ENCODE results near the gene COTL1. TPM values are rescaled to one million over a fixed set of nuclear protein-coding genes. Genes with fewer than 3 reads are reported as not detected.

Gene COTL1
- total and polyA plus RNA-seq, 7 donors: 6.1 to 44.5 (median 9.8) TPM

- Histone ChIP-seq H3K36me3 (ENCODE audit: insufficient read depth in 1 of 2, low read depth in 1 of 2) (no peaks in the 10 kb centered on the region), H3K9me3 (peaks cover under 1% of the 10 kb centered on the region), H3K4me1 (peaks cover 4% of the 10 kb centered on the region), H3K4me3 (no peak overlapping the region), H3K27ac (no peak overlapping the region), H3K27me3 (ENCODE audit: insufficient read depth in 3 of 3, low read length in 2 of 3) (peaks cover 0 to 4% (median 0%) of the 10 kb centered on the region in 3 donors)
- WGBS, 3 donors: 89 to 95% (median 92%) methylated on average over 5 of the region's 5 CpGs
- intact Hi-C loops (cut with DNase I): no loop called here
- DNase-seq (no peak), ATAC-seq (no peak)
- TF ChIP-seq, protein P1, sequence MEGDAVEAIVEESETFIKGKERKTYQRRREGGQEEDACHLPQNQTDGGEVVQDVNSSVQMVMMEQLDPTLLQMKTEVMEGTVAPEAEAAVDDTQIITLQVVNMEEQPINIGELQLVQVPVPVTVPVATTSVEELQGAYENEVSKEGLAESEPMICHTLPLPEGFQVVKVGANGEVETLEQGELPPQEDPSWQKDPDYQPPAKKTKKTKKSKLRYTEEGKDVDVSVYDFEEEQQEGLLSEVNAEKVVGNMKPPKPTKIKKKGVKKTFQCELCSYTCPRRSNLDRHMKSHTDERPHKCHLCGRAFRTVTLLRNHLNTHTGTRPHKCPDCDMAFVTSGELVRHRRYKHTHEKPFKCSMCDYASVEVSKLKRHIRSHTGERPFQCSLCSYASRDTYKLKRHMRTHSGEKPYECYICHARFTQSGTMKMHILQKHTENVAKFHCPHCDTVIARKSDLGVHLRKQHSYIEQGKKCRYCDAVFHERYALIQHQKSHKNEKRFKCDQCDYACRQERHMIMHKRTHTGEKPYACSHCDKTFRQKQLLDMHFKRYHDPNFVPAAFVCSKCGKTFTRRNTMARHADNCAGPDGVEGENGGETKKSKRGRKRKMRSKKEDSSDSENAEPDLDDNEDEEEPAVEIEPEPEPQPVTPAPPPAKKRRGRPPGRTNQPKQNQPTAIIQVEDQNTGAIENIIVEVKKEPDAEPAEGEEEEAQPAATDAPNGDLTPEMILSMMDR (IDR thresholded peaks at IDR 0.05): no peak
These were observed 83.1 kb downstream of the COTL1 start for GRCh38 chr16:84534815-84535214.

GRCh38 chr16:84532855-84533486, 84.9 kb downstream of the COTL1 start:
- DNase-seq (no peak), ATAC-seq (peak in 2 of 4 donors; percentile 33 to 74)
- Histone ChIP-seq H3K36me3 (ENCODE audit: insufficient read depth in 1 of 2, low read depth in 1 of 2) (no peaks in the 10 kb centered on the region), H3K27ac (peak overlapping the region; percentile 65), H3K4me3 (no peak overlapping the region), H3K9me3 (peaks cover 5% of the 10 kb centered on the region), H3K27me3 (ENCODE audit: insufficient read depth in 3 of 3, low read length in 2 of 3) (peaks cover 0 to 15% (median 1%) of the 10 kb centered on the region in 3 donors), H3K4me1 (peaks cover 6% of the 10 kb centered on the region)
- intact Hi-C loops (cut with DNase I): no loop called here
- WGBS, 3 donors: 57 to 73% (median 69%) methylated on average over 11 of the region's 11 CpGs
- TF ChIP-seq, protein P1 (IDR thresholded peaks at IDR 0.05): no peak

DNA sequence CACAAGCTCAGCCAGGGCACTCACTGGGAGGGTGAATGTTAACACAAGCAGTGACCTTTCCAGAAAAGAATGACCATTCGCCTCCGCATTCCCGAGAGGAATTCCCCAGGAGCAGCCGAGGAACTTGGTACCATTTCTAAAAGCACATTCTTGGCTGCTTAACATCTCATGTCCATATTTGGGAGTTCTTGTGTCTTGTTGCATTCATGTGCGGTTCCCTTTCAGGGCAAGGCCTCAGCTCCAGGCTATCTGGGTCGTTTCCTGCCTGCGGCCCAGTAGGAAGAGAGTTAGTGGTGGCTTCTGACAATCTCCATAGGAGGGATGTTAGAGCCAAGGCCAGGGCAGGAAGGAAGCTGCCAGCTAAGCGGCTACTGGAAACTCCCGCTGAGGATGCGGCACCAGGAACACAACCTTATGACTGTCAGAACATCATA, 85.6 kb downstream of the COTL1 start:
- H3K27ac ChIP-seq: peak overlapping the region; percentile 65
- peak; percentile 63 to 79 for DNase-seq
- intact Hi-C loops (cut with DNase I): no loop called here
- no peak overlapping the region for H3K4me3 ChIP-seq
- TF ChIP-seq, protein P1 (IDR thresholded peaks at IDR 0.05): no peak
- peaks cover 12% of the 10 kb centered on the region for H3K4me1 ChIP-seq
- peak; percentile 57 to 85 (median 77) for ATAC-seq
- 17 to 26% (median 25%) methylated on average over 10 of the region's 10 CpGs for WGBS, 3 donors
- no peaks in the 10 kb centered on the region for H3K36me3 ChIP-seq (ENCODE audit: insufficient read depth in 1 of 2, low read depth in 1 of 2)
- peaks cover 0 to 15% (median 2%) of the 10 kb centered on the region in 3 donors for H3K27me3 ChIP-seq (ENCODE audit: insufficient read depth in 3 of 3, low read length in 2 of 3)
- H3K9me3 ChIP-seq: peaks cover 5% of the 10 kb centered on the region

DNA sequence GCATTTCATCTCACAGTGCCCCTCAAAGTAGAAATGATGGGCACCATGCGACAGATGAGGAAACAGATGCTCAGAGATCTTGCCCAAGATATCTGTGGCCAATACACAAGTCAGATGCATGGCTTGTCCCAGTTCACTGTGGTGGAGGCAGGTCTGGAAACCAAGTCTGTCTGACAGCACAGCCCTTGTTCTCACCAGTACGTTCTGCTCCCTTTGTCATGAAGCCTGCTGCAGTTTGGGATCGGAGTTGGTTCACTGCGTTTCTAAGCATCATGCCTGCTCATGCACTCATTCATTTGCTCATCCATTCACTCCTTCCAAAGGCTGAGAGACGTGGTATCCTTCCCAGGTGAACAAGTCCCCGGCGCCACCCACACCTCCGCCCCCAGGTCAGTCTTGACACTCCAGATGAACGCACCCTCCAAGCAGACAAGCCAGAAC, 86.2 kb downstream of the COTL1 start:
- peaks cover 15% of the 10 kb centered on the region for H3K4me1 ChIP-seq
- H3K27ac ChIP-seq: peak overlapping the region; percentile 65
- no peak for ATAC-seq
- peaks cover 0 to 15% (median 2%) of the 10 kb centered on the region in 3 donors for H3K27me3 ChIP-seq (ENCODE audit: insufficient read depth in 3 of 3, low read length in 2 of 3)
- DNase-seq: no peak
- no peak overlapping the region for H3K4me3 ChIP-seq
- intact Hi-C loops (cut with DNase I): no loop called here
- no peaks in the 10 kb centered on the region for H3K36me3 ChIP-seq (ENCODE audit: insufficient read depth in 1 of 2, low read depth in 1 of 2)
- 69 to 80% (median 71%) methylated on average over 9 of the region's 9 CpGs for WGBS, 3 donors
- H3K9me3 ChIP-seq: peaks cover 5% of the 10 kb centered on the region
- TF ChIP-seq, protein P1 (IDR thresholded peaks at IDR 0.05): no peak
